Stimulated activated CD4-positive, alpha-beta T cell treated with anti-CD3 and anti-CD28 coated beads, Interleukin-15, amount 100 ng/mL, for 48 hours (primary cell): ENCODE data around the gene ASPRV1.

Experiments used
- DNase-seq, 2 donors: peaks; one replicate each; pipeline ENCODE4 v3.0.0-alpha.2; 2020; ENCODE audit warnings: low read depth in 2 of 2

ASPRV1 gene

DNA sequence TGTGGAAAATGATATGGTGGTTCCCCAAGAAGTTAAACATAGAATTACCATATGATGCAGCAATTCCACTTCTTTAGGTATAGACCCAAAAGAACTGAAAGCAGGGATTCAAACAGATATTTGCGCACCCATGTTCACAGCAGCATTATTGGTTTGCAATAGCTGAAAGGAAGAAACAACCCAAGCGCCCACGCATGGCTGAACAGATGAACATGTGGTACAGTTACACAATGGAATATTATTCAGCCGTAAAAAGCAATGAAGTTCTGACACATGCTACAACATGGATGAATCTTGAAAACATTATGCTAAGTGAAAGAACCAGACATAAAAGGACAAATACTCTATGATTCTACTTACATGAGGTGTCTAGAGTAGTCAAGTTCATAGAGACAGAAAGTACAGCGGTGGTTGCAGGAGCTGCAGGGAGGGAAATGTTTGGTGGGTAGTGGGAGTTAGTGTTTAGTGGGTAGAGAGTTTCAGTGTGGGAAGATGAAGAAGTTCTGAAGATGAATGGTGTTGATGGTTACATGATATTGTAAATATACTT is 26.7 kb upstream of the ASPRV1 start:
- no peak for DNase-seq

DNA sequence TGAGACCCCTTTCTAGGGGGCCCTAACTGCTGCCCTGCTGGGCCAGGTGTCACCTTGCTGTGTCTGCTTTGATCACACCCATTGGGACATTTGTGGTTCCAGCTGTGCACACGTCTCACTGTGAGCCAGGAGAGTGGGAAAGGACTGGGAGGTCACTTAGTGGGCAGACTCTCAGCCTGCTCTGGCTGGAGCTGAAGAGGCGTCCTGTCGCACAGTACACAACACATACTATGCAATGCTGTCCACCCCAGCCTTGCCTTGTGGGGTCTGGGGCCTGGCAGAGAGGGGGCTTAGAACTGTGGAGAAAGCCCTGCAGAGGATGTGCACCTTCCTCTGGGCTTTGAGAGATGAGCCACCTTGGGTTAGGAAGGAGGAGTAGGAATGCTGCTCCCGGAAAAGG is 25.3 kb upstream of the ASPRV1 start:
- no peak for DNase-seq

DNA sequence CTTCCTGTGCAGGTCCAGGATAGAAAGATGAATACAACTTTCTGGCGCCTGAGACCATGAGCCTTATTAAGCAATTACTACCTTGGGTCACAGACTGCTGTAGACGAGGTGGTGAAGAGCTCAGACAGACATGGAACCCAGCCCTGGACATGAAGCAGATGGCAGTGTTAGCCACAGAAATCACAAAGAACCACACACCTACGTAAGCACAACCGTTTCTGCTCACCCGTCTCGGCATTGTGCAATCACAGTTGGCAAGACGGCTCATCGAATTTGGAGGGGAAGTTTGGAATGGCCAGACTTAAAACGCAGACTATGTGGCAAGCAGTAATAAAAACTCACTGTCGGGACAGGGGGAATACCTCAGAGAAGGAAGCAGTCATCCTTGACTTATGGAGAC is 24.3 kb upstream of the ASPRV1 start:
- no peak for DNase-seq

DNA sequence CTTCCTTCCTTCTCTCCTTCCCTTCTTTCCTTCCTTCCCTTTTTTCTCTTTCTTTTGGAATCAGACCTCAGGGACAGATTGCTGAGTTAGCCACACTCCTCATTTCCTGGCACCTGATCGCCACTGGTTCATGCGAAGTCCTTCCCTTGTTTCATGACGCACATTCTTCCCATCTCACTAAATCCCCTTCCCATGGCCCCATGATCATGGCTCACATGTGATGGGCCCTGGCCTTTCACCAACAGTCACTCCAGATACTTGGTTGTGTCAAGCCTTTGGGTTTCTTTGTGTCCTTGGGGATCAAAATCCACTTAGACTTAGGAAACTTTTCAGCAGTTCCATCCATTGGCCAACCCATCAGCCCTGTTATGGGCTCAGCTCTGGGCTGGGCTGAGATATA is 23.8 kb upstream of the ASPRV1 start:
- no peak for DNase-seq

DNA sequence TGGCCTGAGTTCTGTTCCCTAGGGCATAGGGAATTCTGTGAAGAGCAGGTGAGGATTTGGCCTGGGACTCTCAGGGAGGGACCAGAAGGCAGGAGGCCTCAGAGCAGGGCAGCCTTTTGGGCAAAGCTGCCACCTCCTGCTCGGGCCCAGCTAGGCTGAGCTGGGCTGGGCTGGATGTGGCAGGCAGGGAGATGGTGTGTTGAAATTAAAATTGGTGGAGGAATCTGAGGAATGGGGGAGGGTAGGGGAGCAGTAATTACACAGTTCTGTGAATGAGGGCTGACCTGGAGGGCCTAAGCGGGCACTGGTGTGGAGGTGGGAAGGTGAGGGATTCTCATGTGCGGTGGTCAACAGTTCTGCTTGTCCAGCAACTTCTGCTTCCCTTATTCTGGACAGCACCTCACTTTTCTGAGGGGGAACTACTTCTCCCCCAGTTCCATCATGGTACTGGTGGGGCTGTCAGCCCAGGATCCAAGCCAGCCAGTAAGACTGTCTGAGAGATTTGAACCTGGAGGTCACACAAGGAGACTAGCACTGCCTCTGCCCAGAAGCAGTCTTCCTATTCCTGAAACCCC is 22.0 kb upstream of the ASPRV1 start:
- no peak for DNase-seq

DNA sequence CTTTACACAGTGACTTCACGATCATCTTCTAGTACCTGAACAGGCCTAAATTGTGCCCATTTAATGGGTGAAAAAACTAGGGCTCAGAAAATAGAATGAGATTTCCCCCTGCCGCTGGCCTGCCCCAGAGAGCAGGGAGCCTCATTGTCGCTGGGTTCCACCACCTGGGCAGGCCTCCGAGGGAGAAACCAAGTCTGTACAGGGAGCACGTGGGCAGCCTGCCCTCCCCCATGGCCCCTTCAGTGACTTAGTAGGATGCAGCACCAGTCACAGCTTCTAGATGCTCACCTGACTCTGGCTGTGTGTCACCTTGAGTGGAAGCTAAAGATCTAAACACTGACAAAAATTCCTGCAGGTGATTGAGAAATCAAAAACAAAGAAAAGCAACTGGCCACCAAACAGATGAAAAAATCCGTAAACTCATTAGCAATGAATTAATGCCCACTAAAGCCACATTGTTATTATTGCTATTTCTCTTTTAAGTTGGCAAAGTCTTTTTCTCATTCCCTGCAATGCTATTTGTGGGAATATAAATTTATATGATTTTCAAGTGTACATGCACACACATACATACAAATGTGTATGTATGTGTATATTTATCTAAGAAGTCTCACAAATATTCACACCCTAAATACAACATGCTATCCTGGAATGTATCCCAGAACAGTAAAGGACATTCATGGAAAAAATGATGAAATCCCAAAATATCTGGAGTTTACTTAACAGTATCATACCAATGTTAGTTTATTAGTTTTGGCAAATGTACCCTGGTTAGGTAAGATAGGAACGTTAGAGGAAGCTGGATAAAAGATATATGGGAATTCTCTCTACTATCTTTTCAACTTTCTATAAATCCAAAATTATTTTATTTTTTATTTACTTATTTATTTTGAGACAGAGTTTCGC is 18.7 kb upstream of the ASPRV1 start:
- no peak for DNase-seq

DNA sequence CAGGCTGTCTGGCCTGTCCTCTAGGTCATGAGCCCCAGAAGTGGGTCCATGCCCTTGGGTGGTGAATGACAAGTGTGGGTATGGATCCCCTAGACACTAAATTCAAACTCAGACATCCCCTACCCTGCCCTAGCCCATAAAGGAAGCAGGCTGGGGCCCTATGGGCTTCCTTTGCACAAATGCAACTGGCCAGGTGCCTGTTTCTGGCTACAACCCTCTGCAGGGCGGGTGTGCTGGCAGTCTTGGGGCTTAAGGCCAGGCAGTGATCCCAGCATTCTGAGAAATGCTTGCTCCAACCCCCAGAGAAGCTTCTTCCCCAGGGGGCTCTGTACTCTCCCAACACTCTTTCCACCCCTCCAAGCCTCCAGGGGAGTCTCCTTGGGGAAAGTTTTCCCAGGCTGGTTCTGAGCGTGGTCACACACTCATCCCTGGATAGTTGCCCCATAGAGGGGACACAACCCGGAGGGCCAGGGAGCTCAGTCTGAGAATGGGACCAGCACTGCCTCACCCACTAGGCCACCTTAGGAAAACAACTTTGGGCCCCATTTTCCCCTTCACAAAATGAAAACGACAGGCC is 16.6 kb upstream of the ASPRV1 start:
- DNase-seq = no peak

DNA sequence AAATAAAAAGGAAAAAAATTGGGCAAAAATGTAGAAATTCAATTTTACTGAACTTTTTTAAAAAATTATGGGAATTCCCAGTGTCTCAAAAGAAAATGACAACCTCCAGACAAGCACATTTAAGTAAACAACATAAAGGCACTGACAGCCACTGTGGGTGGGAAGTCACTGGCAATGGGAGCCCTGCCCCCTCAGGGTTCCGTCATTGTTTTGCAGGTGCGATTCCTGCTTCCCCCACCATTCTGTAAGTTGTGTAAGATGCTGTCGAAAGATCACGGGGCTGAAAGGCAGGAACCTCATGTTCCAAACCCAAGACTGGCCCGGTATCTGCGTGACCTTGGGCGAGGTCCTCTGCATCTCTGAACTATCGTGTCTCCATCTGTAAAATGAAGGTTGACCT is 15.8 kb upstream of the ASPRV1 start:
- no peak for DNase-seq

DNA sequence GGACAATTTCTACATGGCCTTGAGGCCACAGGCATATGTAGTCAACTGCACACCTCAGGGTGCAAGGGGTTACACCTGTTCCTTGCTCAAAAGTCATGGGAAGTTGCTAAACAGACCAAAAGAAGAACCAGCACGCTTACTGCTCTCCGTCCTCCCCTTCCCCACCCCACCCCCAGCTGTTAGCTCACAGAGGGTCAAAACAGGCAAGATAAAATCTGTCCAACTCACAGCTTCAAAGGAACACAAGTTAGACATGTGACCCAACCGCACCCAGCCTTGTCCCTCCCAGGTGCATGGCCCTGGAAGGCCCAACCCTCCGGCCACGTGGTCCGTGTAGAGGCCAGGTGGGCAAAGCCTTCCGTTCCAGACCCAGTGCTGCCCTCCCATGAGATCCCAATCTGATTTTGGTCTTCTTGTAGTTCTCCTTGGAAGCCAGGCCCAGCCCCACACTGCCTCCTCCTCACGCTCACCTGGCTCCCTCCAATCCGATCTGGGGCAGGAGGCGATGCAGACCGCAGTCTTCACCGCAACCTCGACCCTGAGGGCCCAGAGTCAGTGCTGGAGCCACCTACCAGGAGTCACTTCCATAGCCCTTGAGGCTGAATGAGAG is 14.5 kb upstream of the ASPRV1 start:
- DNase-seq = no peak

DNA sequence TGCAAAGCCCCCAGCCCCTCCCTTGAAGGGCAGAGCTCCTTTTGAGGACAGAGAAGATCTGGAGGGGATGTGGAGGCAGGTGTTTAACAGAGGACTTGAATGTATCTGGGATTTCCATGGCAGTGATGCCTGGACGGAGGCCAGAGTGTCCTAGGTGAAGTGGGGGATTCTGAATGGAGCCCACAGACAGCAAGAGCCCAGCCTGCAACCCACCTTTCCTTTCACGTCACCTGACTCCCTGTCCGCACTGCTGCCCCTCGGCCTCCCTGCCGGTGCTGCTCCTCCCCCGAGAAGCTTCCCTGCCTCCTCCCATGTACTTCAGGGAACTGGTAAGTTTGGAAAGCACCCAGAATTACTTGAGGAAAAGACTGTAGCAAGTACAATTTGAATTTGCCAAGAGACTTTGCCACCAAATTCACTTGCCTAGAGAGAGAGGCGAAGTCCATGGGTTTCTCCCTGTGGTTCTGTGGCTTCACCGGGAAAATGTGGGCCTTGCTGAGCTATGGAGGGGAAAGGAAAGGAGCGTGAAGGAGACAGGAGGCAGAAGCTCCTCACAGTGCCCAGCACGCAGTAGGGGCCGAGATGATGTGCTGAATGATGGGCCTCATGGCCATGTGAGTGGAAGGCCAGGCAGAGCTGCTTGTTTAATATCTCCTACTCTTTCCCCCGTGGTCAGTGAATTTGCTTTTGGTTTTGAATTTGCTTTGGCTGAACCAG is 13.9 kb upstream of the ASPRV1 start:
- no peak for DNase-seq

DNA sequence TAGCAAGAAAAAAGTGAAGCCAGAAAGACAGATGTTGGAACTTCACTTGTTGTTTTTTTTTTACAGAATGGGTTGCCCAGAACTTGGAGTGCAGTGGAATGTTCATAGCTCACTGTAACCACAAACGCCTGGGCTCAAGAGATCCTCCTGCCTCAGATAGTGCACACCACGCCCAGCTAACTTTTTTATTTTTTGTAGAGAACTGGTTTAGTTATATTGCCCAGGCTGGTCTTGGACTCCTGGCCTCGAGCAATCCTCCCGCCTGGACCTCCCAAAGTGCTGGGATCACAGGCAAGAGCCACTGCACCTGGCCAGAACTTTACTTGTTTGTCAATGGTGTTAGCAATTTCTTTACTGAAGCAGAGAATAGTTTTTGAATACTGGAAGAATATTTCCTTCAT is 11.9 kb upstream of the ASPRV1 start:
- no peak for DNase-seq

DNA sequence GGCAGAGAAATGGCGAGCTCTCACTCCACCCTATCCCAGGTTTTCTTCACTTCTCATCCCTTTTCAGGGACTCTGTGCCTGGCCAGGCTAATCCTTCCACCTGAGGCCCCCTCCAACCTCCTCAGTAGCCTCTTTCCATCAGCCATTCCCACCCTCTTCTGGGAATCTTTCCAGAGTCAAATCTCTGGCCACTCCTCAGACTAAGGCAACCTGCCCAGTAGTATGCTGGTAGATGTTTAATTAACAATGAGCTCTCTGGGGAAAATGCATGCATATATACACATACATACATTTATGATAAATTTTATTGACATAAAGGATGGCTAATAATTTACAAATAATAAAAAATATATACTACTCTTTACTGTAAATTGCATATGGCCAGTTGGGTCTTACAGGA is 11.4 kb upstream of the ASPRV1 start:
- DNase-seq = no peak

DNA sequence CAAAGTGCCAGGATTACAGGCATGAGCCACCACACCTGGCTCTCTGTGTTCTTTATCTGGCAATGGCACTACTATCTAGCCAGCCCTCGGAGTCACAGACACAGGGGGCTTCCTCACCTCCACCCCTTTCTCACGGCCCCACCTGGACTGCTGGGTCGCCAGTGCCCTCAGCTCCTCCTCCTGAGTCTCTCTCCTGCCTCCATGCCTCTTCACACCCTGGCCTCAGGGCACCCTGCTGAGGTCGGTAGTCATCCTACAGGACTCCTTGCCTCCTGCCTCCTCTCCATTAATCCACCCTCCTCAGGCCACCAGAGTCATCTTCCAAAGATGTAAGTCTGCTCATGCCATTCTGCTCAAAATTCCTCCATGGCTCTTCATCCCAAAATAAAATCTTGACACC is 8.6 kb upstream of the ASPRV1 start:
- DNase-seq = no peak

DNA sequence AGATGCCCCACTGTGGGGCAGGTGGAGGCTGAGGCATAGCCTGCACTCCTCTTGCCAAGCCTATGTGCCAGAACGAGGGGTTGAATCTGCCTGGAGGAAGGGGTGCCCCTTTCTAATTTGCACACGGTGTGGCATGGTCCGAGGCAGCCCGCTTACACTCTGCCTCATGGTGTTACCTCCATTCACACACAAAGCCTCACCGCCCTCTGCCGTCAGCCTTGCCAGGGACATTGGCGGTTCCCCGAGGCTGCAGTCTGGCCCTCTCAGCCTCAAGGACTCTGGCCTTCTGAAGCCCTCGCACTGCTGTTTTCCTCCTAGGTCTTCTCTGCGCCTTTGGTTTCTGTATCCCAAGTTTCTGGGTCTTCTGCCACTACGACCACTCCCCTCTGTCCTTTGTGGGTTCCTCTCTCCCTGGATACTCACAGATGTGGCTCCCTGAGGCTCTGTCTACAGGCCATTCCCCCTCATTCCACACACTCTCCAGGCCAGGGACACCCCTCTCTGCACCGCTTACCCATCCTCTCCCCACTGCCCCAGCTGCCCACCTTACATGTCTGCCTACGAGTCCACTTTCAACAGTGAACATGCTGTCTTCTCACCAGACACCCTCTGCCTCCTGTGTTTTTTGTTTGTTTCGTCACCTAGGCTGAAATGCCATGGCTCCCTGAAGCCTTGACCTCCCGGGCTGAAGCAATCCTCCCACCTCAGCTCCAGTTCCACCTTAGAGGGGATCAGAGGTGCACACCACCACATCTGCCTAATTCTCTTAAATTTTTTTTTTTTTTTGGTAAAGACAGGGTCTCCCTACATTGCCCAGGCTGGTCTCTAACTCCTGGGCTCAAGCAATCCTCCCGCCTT is 7.9 kb upstream of the ASPRV1 start:
- DNase-seq = no peak

DNA sequence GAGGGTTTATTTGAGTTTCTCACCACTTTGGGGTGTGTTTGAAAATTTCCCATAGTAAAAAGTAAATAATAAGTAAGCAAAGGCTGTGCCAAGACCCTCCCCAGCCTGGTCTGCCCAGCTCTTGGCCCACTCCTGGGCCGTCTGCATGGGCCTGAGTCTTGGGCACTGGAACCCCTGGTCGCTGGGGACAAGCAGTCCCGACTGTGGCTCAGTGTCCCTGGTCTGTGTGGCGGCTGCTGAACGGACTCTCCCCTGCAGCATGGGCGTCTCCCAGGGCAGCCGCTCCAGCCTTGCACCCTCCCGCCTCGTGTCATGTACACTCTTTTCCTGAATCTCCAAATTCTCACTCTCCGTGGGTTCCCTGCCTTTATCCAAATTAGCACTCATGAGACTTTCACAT is 7.2 kb upstream of the ASPRV1 start:
- DNase-seq = no peak

DNA sequence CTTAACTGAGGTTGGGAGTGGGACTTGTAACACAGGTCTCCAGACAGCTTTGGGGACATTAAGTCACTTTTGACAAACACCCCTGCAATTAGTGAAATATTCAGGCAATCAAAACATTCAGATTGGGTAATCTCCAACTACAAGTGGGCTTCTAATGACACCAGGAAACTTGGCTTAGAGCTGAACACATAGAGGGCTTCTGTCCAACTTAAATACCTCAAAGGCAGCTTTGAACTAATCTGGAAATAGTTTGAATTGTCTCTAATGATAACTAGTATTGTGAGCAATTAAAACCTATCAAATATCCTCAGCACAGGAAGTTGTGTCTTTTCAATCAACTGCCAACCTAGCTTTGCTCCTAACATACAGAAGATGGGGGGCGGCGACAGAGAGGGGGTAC is 5.1 kb upstream of the ASPRV1 start:
- DNase-seq = no peak

DNA sequence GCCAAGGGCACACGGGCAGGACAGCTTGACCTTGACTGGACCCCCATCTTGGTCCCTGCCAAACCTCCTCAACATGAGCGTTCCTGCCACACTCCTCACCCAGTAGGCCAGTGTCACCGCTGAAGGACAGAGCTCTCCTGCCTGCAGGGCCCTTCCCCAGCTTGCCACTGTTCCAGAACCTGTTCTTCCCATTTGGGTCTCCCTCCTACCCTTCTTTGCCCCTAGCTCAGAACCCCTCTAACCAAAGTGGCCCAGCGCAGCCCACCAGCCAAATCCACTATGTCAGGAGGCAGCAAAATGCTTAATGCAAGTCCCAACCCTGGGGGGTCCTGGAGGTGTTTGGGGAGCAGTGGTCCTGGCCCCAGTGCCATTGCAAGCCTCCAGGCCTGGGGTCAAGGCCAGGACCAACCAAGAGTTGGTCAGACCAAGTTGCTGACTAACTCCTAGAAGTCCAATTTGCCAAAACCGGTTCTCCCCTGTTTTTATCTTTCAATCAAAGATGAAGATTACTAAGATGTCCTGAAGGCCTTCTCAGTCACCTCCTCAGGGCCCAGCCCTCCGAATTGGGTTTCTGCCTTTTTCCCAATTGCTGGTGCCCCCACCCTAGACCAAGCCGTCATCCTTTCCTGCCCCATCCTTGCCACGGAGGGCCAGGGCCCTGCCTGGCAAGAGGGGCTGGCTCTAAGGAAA is 4.5 kb upstream of the ASPRV1 start:
- no peak for DNase-seq

DNA sequence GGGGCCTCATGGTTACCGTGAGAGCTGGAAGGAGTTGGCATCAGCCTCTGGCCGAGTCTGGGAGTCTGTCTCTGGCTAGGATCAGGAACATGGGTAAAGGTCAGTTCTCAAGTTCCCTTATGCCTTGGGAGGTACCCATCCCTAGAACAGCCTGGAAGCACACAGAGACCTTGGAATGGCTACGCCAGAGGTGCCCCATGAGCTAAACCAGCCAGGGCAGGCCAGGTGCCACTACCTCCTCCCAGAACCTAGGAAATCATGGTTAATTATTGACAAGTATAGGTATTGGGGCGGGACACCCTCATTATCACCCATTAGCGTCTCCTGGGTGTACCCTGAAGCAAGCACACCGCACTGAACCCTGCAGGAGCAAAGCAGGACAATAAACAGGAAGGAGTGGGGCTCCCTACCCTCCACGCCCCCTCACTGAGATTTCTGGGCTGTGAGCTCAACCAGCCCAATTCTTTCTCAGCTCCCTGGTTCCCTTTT is 3.0 kb upstream of the ASPRV1 start:
- DNase-seq = no peak

DNA sequence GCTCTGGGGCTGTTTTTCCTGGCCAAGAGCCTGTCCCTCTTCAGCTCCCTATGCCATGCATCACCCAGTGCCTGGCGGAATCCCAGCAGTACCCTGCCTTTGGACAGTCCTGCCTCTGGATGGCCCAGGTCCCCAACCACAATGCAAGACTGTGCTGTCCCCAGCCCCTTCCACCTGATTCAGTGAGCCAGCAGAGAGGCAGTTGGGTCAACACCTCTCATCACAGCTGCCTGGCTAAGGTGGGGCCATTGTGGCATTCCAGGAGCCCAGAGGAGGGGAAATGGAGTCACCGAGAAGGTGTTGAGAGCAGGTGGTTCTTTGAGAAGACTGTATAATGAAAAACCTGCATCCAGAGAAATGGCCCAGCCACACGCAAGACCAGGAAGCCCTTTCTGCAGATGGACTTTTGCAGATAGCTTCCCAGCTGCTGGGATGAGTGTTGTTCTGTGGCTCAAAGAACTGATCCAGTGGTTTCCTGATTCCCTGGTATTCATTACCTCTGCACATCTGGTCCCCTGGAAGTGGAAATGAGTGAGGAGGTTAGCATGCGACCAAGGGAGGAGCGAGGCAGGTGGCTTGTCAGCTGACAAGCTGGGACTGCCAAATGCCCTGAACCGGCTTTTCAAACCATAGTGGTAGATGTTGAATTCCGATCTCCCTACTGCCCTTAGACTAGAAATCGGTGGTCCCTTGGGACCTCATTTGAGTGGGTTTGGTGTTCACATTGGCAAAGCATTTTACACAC is 1.7 kb upstream of the ASPRV1 start:
- no peak for DNase-seq
